Measurements from ENCODE around the gene LRRC8B.
A peak's percentile ranks its signal among the peaks of the same experiment; 100 is the strongest.
"Not testable (repeated sequence)": the region's sequence is repeated elsewhere in the genome, so short reads cannot be mapped to it uniquely, and the experiment has no call there.

The LRRC8B gene

GRCh38 chr1:89525169-89525855 is 683 bp downstream of the LRRC8B start:
- DNase-seq = peak; percentile 43

- DNase-seq = no peak
Observed at GRCh38 chr1:89527256-89527655, 2.6 kb downstream of the LRRC8B start.

- no peak for DNase-seq
Observed at GRCh38 chr1:89527750-89528381, 3.2 kb downstream of the LRRC8B start.

GRCh38 chr1:89528382-89528780 is 3.8 kb downstream of the LRRC8B start:
- no peak for DNase-seq

- no peak for DNase-seq
Observed at GRCh38 chr1:89529196-89529595, 4.6 kb downstream of the LRRC8B start.

- no peak for DNase-seq
Observed at GRCh38 chr1:89530444-89531089, 5.9 kb downstream of the LRRC8B start.

GRCh38 chr1:89531480-89532139 is 7.0 kb downstream of the LRRC8B start:
- no peak for DNase-seq

GRCh38 chr1:89532228-89532627 is 7.6 kb downstream of the LRRC8B start:
- no peak for DNase-seq

GRCh38 chr1:89532866-89533265 is 8.2 kb downstream of the LRRC8B start:
- no peak for DNase-seq

GRCh38 chr1:89535537-89535936 is 10.9 kb downstream of the LRRC8B start:
- no peak for DNase-seq

GRCh38 chr1:89536555-89537341 is 12.1 kb downstream of the LRRC8B start:
- no peak for DNase-seq

GRCh38 chr1:89538361-89538760 is 13.7 kb downstream of the LRRC8B start:
- DNase-seq = no peak

GRCh38 chr1:89539128-89539527 is 14.5 kb downstream of the LRRC8B start:
- no peak for DNase-seq

- no peak for DNase-seq
Observed at GRCh38 chr1:89540406-89540970, 15.9 kb downstream of the LRRC8B start.

GRCh38 chr1:89542345-89542744 is 17.7 kb downstream of the LRRC8B start:
- DNase-seq = no peak

GRCh38 chr1:89543632-89544031 is 19.0 kb downstream of the LRRC8B start:
- not testable (repeated sequence) for DNase-seq

- DNase-seq = no peak
Observed at GRCh38 chr1:89545264-89546038, 20.8 kb downstream of the LRRC8B start.

- no peak for DNase-seq
Observed at GRCh38 chr1:89546082-89546889, 21.7 kb downstream of the LRRC8B start.

- DNase-seq = no peak
Observed at GRCh38 chr1:89546934-89547562, 22.4 kb downstream of the LRRC8B start.

GRCh38 chr1:89547563-89548116 is 23.0 kb downstream of the LRRC8B start:
- no peak for DNase-seq
